ENCODE results near the gene IL2RA. TPM values are rescaled to one million over a fixed set of nuclear protein-coding genes. Genes with fewer than 3 reads are reported as not detected.
"Not testable (repeated sequence)": the region's sequence is repeated elsewhere in the genome, so short reads cannot be mapped to it uniquely, and the experiment has no call there.

The IL2RA gene
- total and polyA plus RNA-seq, 5 donors: 0.18 to 1.3 (median 0.76) TPM

- Histone ChIP-seq H3K27me3 (ENCODE audit: control insufficient read depth, insufficient read depth) (no peaks in the 10 kb centered on the region), H3K4me1 (ENCODE audit: control insufficient read depth, insufficient read depth, low read length) (no peaks in the 10 kb centered on the region), H3K27ac (ENCODE audit: low read length) (no peak overlapping the region), H3K9me3 (ENCODE audit: control insufficient read depth, low read length) (no peaks in the 10 kb centered on the region), H3K4me3 (ENCODE audit: low read length) (no peak overlapping the region)
- intact Hi-C loops (cut with DNase I): loop anchor here in 2 of 4 donors (5.0 to 10.0 kb wide), 3 partner anchors 66 to 77 kb away; partner anchors contain the start of gene RBM17 (in 2 of the 2)
- ATAC-seq: no peak
- 92% methylated on average over 3 of the region's 3 CpGs for WGBS
- no peak for DNase-seq
Measured at GRCh38 chr10:6010569-6010968, 51.6 kb downstream of the IL2RA start.

- Histone ChIP-seq H3K4me3 (ENCODE audit: low read length) (no peak overlapping the region), H3K27ac (ENCODE audit: low read length) (no peak overlapping the region), H3K27me3 (ENCODE audit: control insufficient read depth, insufficient read depth) (no peaks in the 10 kb centered on the region), H3K4me1 (ENCODE audit: control insufficient read depth, insufficient read depth, low read length) (no peaks in the 10 kb centered on the region), H3K9me3 (ENCODE audit: control insufficient read depth, low read length) (no peaks in the 10 kb centered on the region)
- ATAC-seq: no peak
- no peak for DNase-seq
- intact Hi-C loops (cut with DNase I): loop anchor here in 2 of 4 donors (5.0 to 10.0 kb wide), 3 partner anchors 65 to 77 kb away; partner anchors contain the start of gene RBM17 (in 2 of the 2)
- WGBS: 92% methylated on average over 4 of the region's 4 CpGs
Measured at GRCh38 chr10:6009961-6010360, 52.2 kb downstream of the IL2RA start.

GRCh38 chr10:6009150-6009549, 53.0 kb downstream of the IL2RA start:
- Histone ChIP-seq H3K4me3 (ENCODE audit: low read length) (peak overlapping the region; percentile 46), H3K27me3 (ENCODE audit: control insufficient read depth, insufficient read depth) (no peaks in the 10 kb centered on the region), H3K9me3 (ENCODE audit: control insufficient read depth, low read length) (no peaks in the 10 kb centered on the region), H3K27ac (ENCODE audit: low read length) (no peak overlapping the region), H3K4me1 (ENCODE audit: control insufficient read depth, insufficient read depth, low read length) (no peaks in the 10 kb centered on the region)
- DNase-seq (no peak), ATAC-seq (peak; percentile 75 to 81)
- WGBS: 50% methylated on average over 2 of the region's 2 CpGs
- intact Hi-C loops (cut with DNase I): no loop called here

- Histone ChIP-seq H3K4me1 (ENCODE audit: control insufficient read depth, insufficient read depth, low read length) (no peaks in the 10 kb centered on the region), H3K27ac (ENCODE audit: low read length) (peak overlapping the region; percentile 34), H3K4me3 (ENCODE audit: low read length) (peak overlapping the region; percentile 46), H3K27me3 (ENCODE audit: control insufficient read depth, insufficient read depth) (no peaks in the 10 kb centered on the region), H3K9me3 (ENCODE audit: control insufficient read depth, low read length) (no peaks in the 10 kb centered on the region)
- DNase-seq: no peak
- ATAC-seq: peak in 1 of 2 donors; percentile 17
- intact Hi-C loops (cut with DNase I): no loop called here
- WGBS: 52% methylated on average over 5 of the region's 5 CpGs
Measured at GRCh38 chr10:6008497-6009142, 53.5 kb downstream of the IL2RA start.

- DNase-seq (no peak), ATAC-seq (no peak)
- 54% methylated on average over 1 of the region's 1 CpG for WGBS
- no peaks in the 10 kb centered on the region for H3K4me1 ChIP-seq (ENCODE audit: control insufficient read depth, insufficient read depth, low read length)
- no peak overlapping the region for H3K27ac ChIP-seq (ENCODE audit: low read length)
- H3K4me3 ChIP-seq (ENCODE audit: low read length): no peak overlapping the region
- no peaks in the 10 kb centered on the region for H3K9me3 ChIP-seq (ENCODE audit: control insufficient read depth, low read length)
- no peaks in the 10 kb centered on the region for H3K27me3 ChIP-seq (ENCODE audit: control insufficient read depth, insufficient read depth)
- intact Hi-C loops (cut with DNase I): no loop called here
Measured at GRCh38 chr10:6006991-6007390, 55.2 kb downstream of the IL2RA start.

GRCh38 chr10:6006546-6006945, 55.6 kb downstream of the IL2RA start:
- no peaks in the 10 kb centered on the region for H3K27me3 ChIP-seq (ENCODE audit: control insufficient read depth, insufficient read depth)

GRCh38 chr10:6005856-6006395, 56.2 kb downstream of the IL2RA start:
- intact Hi-C loops (cut with DNase I): no loop called here
- Histone ChIP-seq H3K4me1 (ENCODE audit: control insufficient read depth, insufficient read depth, low read length) (no peaks in the 10 kb centered on the region), H3K27ac (ENCODE audit: low read length) (no peak overlapping the region), H3K27me3 (ENCODE audit: control insufficient read depth, insufficient read depth) (no peaks in the 10 kb centered on the region), H3K9me3 (ENCODE audit: control insufficient read depth, low read length) (no peaks in the 10 kb centered on the region), H3K4me3 (ENCODE audit: low read length) (no peak overlapping the region)
- DNase-seq: no peak
- 75% methylated on average over 8 of the region's 8 CpGs for WGBS
- ATAC-seq: no peak

More at GRCh38 chr10:6006546-6006945, 55.6 kb downstream of the IL2RA start:
- H3K4me1 ChIP-seq (ENCODE audit: control insufficient read depth, insufficient read depth, low read length): no peaks in the 10 kb centered on the region
- no peaks in the 10 kb centered on the region for H3K9me3 ChIP-seq (ENCODE audit: control insufficient read depth, low read length)
- ATAC-seq (no peak), DNase-seq (no peak)
- no peak overlapping the region for H3K27ac ChIP-seq (ENCODE audit: low read length)
- 73% methylated on average over 3 of the region's 3 CpGs for WGBS
- intact Hi-C loops (cut with DNase I): no loop called here
- H3K4me3 ChIP-seq (ENCODE audit: low read length): no peak overlapping the region

GRCh38 chr10:6005161-6005804, 56.9 kb downstream of the IL2RA start:
- DNase-seq; H3K9me3 ChIP-seq (ENCODE audit: control insufficient read depth, low read length); H3K27ac ChIP-seq (ENCODE audit: low read length); ATAC-seq; H3K4me3 ChIP-seq (ENCODE audit: low read length); H3K4me1 ChIP-seq (ENCODE audit: control insufficient read depth, insufficient read depth, low read length); H3K27me3 ChIP-seq (ENCODE audit: control insufficient read depth, insufficient read depth); intact Hi-C loops (cut with DNase I): not testable (repeated sequence)
- WGBS: 67% methylated on average over 6 of the region's 6 CpGs

- DNase-seq: no peak
Measured at GRCh38 chr10:6002809-6003510, 59.2 kb downstream of the IL2RA start.

GRCh38 chr10:5999440-6000165, 62.6 kb downstream of the IL2RA start:
- Histone ChIP-seq H3K4me1 (ENCODE audit: control insufficient read depth, insufficient read depth, low read length) (no peaks in the 10 kb centered on the region), H3K9me3 (ENCODE audit: control insufficient read depth, low read length) (no peaks in the 10 kb centered on the region), H3K27me3 (ENCODE audit: control insufficient read depth, insufficient read depth) (no peaks in the 10 kb centered on the region), H3K4me3 (ENCODE audit: low read length) (no peak overlapping the region), H3K27ac (ENCODE audit: low read length) (no peak overlapping the region)
- no peak for DNase-seq
- no peak for ATAC-seq
- WGBS: 70% methylated on average over 20 of the region's 20 CpGs
- intact Hi-C loops (cut with DNase I): no loop called here

More at GRCh38 chr10:6002809-6003510, 59.2 kb downstream of the IL2RA start:
- no peak overlapping the region for H3K27ac ChIP-seq (ENCODE audit: low read length)
- H3K4me1 ChIP-seq (ENCODE audit: control insufficient read depth, insufficient read depth, low read length): no peaks in the 10 kb centered on the region
- no peaks in the 10 kb centered on the region for H3K27me3 ChIP-seq (ENCODE audit: control insufficient read depth, insufficient read depth)
- intact Hi-C loops (cut with DNase I): no loop called here
- H3K4me3 ChIP-seq (ENCODE audit: low read length): no peak overlapping the region
- 80% methylated on average over 12 of the region's 12 CpGs for whole genome bisulfite sequencing
- H3K9me3 ChIP-seq (ENCODE audit: control insufficient read depth, low read length): no peaks in the 10 kb centered on the region
- no peak for ATAC-seq
